ENCODE data around the gene RNF115. TPM values are rescaled to one million over a fixed set of nuclear protein-coding genes. Genes with fewer than 3 reads are reported as not detected.
A peak's percentile ranks its signal among the peaks of the same experiment; 100 is the strongest.
"Not testable (repeated sequence)": the region's sequence is repeated elsewhere in the genome, so short reads cannot be mapped to it uniquely, and the experiment has no call there.

RNF115 gene
- total RNA-seq, 2 experiments from 2014 or later: 10.1 TPM

GRCh38 chr1:145751491-145752037, 72.3 kb downstream of the RNF115 start:
- Mint-ChIP-seq H3K36me3 (peaks cover 25% of the 10 kb centered on the region), H3K4me3 (no peak overlapping the region)

GRCh38 chr1:145750426-145750825, 73.5 kb downstream of the RNF115 start:
- Mint-ChIP-seq H3K36me3 (peaks cover 26% of the 10 kb centered on the region), H3K27ac (no peak overlapping the region), H3K9me3 (no peaks in the 10 kb centered on the region), H3K27me3 (no peaks in the 10 kb centered on the region), H3K4me1 (ENCODE audit: low read depth) (peaks cover 2% of the 10 kb centered on the region), H3K4me3 (no peak overlapping the region)
- no peak for DNase-seq
- CTCF ChIA-PET: interaction anchor here (3.2 kb wide), 1 partner anchor 30 kb away, joined by 8 read pairs; no protein-coding TSS in a partner anchor
- intact Hi-C loops (cut with micrococcal nuclease): no loop called here
- POLR2A ChIA-PET: no interaction called here

More at GRCh38 chr1:145751491-145752037, 72.3 kb downstream of the RNF115 start:
- ChIA-PET POLR2A (no interaction called here), CTCF (interaction anchor here (3.2 kb wide), 1 partner anchor 31 kb away, joined by 8 read pairs; no protein-coding TSS in a partner anchor)
- Mint-ChIP-seq H3K27me3 (no peaks in the 10 kb centered on the region), H3K9me3 (no peaks in the 10 kb centered on the region), H3K4me1 (ENCODE audit: low read depth) (peaks cover 2% of the 10 kb centered on the region), H3K27ac (no peak overlapping the region)
- intact Hi-C loops (cut with micrococcal nuclease): no loop called here
- no peak for DNase-seq

- intact Hi-C loops (cut with micrococcal nuclease): no loop called here
- ChIA-PET POLR2A (no interaction called here), CTCF (interaction anchor here (0.8 kb wide), 1 partner anchor 98 kb away, joined by 3 read pairs; the partner anchor contains the start of gene NUDT17)
- H3K36me3 Mint-ChIP-seq: peaks cover 43% of the 10 kb centered on the region
- DNase-seq: no peak
- H3K27me3 Mint-ChIP-seq: no peaks in the 10 kb centered on the region
- no peak overlapping the region for H3K4me3 Mint-ChIP-seq
- no peaks in the 10 kb centered on the region for H3K9me3 Mint-ChIP-seq
- no peak overlapping the region for H3K27ac Mint-ChIP-seq
- H3K4me1 Mint-ChIP-seq (ENCODE audit: low read depth): peaks cover 2% of the 10 kb centered on the region
Measured at GRCh38 chr1:145747398-145748247, 76.3 kb downstream of the RNF115 start.

GRCh38 chr1:145740269-145740668, 83.6 kb downstream of the RNF115 start:
- ChIA-PET CTCF (no interaction called here), POLR2A (no interaction called here)
- Mint-ChIP-seq H3K4me1 (ENCODE audit: low read depth) (no peaks in the 10 kb centered on the region), H3K36me3 (peaks cover 18% of the 10 kb centered on the region), H3K27ac (no peak overlapping the region), H3K4me3 (no peak overlapping the region), H3K27me3 (no peaks in the 10 kb centered on the region), H3K9me3 (no peaks in the 10 kb centered on the region)
- DNase-seq: no peak
- intact Hi-C loops (cut with micrococcal nuclease): no loop called here

- H3K4me3 Mint-ChIP-seq: no peak overlapping the region
- no peak overlapping the region for H3K27ac Mint-ChIP-seq
- no peaks in the 10 kb centered on the region for H3K4me1 Mint-ChIP-seq (ENCODE audit: low read depth)
- CTCF ChIA-PET: no interaction called here
- no peaks in the 10 kb centered on the region for H3K27me3 Mint-ChIP-seq
- H3K9me3 Mint-ChIP-seq: no peaks in the 10 kb centered on the region
- H3K36me3 Mint-ChIP-seq: peaks cover 2% of the 10 kb centered on the region
- intact Hi-C loops (cut with micrococcal nuclease): no loop called here
- POLR2A ChIA-PET: no interaction called here
- no peak for DNase-seq
Measured at GRCh38 chr1:145736191-145736590, 87.7 kb downstream of the RNF115 start.

- ChIA-PET POLR2A (no interaction called here), CTCF (no interaction called here)
- Mint-ChIP-seq H3K4me1 (ENCODE audit: low read depth) (no peaks in the 10 kb centered on the region), H3K27ac (no peak overlapping the region), H3K36me3 (no peaks in the 10 kb centered on the region), H3K4me3 (no peak overlapping the region), H3K27me3 (no peaks in the 10 kb centered on the region), H3K9me3 (no peaks in the 10 kb centered on the region)
- DNase-seq: no peak
- intact Hi-C loops (cut with micrococcal nuclease): no loop called here
Measured at GRCh38 chr1:145730900-145731299, 93.0 kb downstream of the RNF115 start.

GRCh38 chr1:145730467-145730866, 93.4 kb downstream of the RNF115 start:
- Mint-ChIP-seq H3K27me3 (no peaks in the 10 kb centered on the region), H3K9me3 (no peaks in the 10 kb centered on the region), H3K4me1 (ENCODE audit: low read depth) (no peaks in the 10 kb centered on the region), H3K27ac (no peak overlapping the region), H3K36me3 (no peaks in the 10 kb centered on the region), H3K4me3 (no peak overlapping the region)
- intact Hi-C loops (cut with micrococcal nuclease): no loop called here
- ChIA-PET CTCF (interaction anchor here (0.9 kb wide), 1 partner anchor 19 kb away, joined by 3 read pairs; no protein-coding TSS in a partner anchor), POLR2A (no interaction called here)
- DNase-seq: no peak

GRCh38 chr1:145729666-145730436, 94.0 kb downstream of the RNF115 start:
- Mint-ChIP-seq H3K27me3 (no peaks in the 10 kb centered on the region), H3K4me1 (ENCODE audit: low read depth) (no peaks in the 10 kb centered on the region), H3K4me3 (no peak overlapping the region), H3K27ac (no peak overlapping the region), H3K9me3 (no peaks in the 10 kb centered on the region), H3K36me3 (no peaks in the 10 kb centered on the region)
- DNase-seq: no peak
- intact Hi-C loops (cut with micrococcal nuclease): no loop called here
- ChIA-PET POLR2A (interaction anchor here (0.6 kb wide), 1 partner anchor 38 kb away, joined by 3 read pairs; no protein-coding TSS in a partner anchor), CTCF (interaction anchor here (0.9 kb wide), 1 partner anchor 19 kb away, joined by 3 read pairs; no protein-coding TSS in a partner anchor)

GRCh38 chr1:145729196-145729595, 94.7 kb downstream of the RNF115 start:
- CTCF ChIA-PET: no interaction called here
- no peaks in the 10 kb centered on the region for H3K9me3 Mint-ChIP-seq
- intact Hi-C loops (cut with micrococcal nuclease): no loop called here
- no peaks in the 10 kb centered on the region for H3K4me1 Mint-ChIP-seq (ENCODE audit: low read depth)
- POLR2A ChIA-PET: no interaction called here
- no peaks in the 10 kb centered on the region for H3K36me3 Mint-ChIP-seq
- no peak overlapping the region for H3K4me3 Mint-ChIP-seq
- DNase-seq: no peak
- no peak overlapping the region for H3K27ac Mint-ChIP-seq
- no peaks in the 10 kb centered on the region for H3K27me3 Mint-ChIP-seq

GRCh38 chr1:145726193-145726592, 97.7 kb downstream of the RNF115 start:
- CTCF ChIA-PET: interaction anchor here (0.6 kb wide), 1 partner anchor 12 kb away, joined by 4 read pairs; no protein-coding TSS in a partner anchor
- H3K27ac Mint-ChIP-seq; H3K4me1 Mint-ChIP-seq (ENCODE audit: low read depth); H3K36me3 Mint-ChIP-seq; POLR2A ChIA-PET; H3K4me3 Mint-ChIP-seq; intact Hi-C loops (cut with micrococcal nuclease); H3K9me3 Mint-ChIP-seq; DNase-seq: not testable (repeated sequence)
- peaks cover 13% of the 10 kb centered on the region for H3K27me3 Mint-ChIP-seq

- Mint-ChIP-seq H3K27ac (no peak overlapping the region), H3K9me3 (no peaks in the 10 kb centered on the region), H3K4me3 (no peak overlapping the region), H3K36me3 (no peaks in the 10 kb centered on the region), H3K27me3 (peaks cover 21% of the 10 kb centered on the region), H3K4me1 (ENCODE audit: low read depth) (peaks cover 19% of the 10 kb centered on the region)
- peak; percentile 76 for DNase-seq
- CTCF ChIA-PET: interaction anchor here (0.5 to 3.2 kb wide), 19 partner anchors 9 to 139 kb away, joined by 3 to 26 read pairs (median 3); partner anchors contain the start of genes NUDT17, POLR3C and RNF115
- intact Hi-C loops (cut with micrococcal nuclease): no loop called here
- POLR2A ChIA-PET: interaction anchor here (0.6 to 1.0 kb wide), 2 partner anchors 18 to 256 kb away, joined by 3 read pairs; no protein-coding TSS in a partner anchor
Measured at GRCh38 chr1:145720878-145721671, 102.8 kb downstream of the RNF115 start.
